A673 (cell line): ENCODE data around the gene OXNAD1.

Experiments
- EZH2 ChIP-seq: fragments of 200-600 bp; sonication (generic); IDR thresholded peaks from 2 replicates; pipeline ENCODE4 v1.6.1; 2017; ENCODE audit warnings: borderline replicate concordance, low read depth, mild to moderate bottlenecking, mixed read lengths, antibody characterized with exemption, low read length; ENCODE audit not compliant: poor library complexity, severe bottlenecking
- TF ChIP-seq, protein P1 (sequence below): fragments of 300-800, 200-600 bp; sonication (generic); conservative IDR thresholded peaks from 2 replicates; pipeline ENCODE4 v1.5.1; 2017; ENCODE audit warnings: low read depth, mild to moderate bottlenecking, antibody characterized with exemption, low read length, moderate library complexity, mixed read lengths

DNA sequence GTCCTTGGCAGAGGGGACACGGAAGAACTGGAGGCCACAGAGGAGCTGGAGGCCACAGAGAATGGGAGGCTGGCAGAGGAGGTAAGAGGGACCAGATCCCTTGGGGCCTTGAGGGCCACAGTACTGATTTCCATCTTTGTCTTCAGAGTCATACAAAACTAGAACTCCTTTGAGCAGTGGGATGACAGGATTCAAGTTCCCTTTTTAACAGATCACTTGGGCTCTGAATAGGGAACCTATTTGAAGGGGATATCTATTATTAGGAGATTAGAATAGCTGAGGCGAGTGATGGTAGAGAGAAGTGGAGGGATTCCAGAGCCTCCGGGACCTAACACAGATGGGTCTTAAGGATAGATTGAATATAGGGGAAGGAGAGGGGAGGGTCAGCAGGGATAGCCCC, 55.7 kb downstream of the OXNAD1 start:
- TF ChIP-seq, protein P1, sequence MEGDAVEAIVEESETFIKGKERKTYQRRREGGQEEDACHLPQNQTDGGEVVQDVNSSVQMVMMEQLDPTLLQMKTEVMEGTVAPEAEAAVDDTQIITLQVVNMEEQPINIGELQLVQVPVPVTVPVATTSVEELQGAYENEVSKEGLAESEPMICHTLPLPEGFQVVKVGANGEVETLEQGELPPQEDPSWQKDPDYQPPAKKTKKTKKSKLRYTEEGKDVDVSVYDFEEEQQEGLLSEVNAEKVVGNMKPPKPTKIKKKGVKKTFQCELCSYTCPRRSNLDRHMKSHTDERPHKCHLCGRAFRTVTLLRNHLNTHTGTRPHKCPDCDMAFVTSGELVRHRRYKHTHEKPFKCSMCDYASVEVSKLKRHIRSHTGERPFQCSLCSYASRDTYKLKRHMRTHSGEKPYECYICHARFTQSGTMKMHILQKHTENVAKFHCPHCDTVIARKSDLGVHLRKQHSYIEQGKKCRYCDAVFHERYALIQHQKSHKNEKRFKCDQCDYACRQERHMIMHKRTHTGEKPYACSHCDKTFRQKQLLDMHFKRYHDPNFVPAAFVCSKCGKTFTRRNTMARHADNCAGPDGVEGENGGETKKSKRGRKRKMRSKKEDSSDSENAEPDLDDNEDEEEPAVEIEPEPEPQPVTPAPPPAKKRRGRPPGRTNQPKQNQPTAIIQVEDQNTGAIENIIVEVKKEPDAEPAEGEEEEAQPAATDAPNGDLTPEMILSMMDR: no peak
- no peak for TF ChIP-seq EZH2
